Measurements from ENCODE around the gene PHLDB2.

Gene PHLDB2

DNA sequence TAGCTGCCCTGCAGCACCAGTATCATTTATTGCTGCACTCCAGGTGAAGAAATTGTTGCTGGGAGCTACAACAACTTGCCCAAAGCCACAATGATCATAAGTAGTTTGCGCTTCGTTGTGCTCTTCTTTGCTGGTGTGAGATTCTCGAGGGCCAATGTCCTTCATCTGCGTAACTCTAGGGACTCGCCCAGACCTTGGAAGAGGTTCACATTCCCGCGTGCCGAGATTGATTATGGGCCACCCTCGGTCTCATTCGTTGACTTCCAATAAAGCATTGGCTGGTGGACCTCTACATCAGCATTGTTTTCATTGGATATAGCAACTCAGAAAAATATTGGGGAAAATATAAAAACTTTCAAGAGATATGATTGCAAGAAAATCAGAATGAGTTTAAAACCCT lies 423 bp upstream of the PHLDB2 start:
- Histone ChIP-seq H3K36me3 (ENCODE audit: low read depth) (peaks cover 11% of the 10 kb centered on the region; the same call in 1 of the 2 replicates), H3K4me3 (ENCODE audit: severe bottlenecking) (peak overlapping the region; percentile 71), H3K9me3 (ENCODE audit: severe bottlenecking) (no peaks in the 10 kb centered on the region), H3K27ac (ENCODE audit: poor library complexity, severe bottlenecking) (peak overlapping the region; percentile 94), H3K4me1 (ENCODE audit: insufficient read depth, poor library complexity, severe bottlenecking) (peaks cover 33% of the 10 kb centered on the region), H3K27me3 (ENCODE audit: insufficient read depth, poor library complexity, severe bottlenecking) (no peaks in the 10 kb centered on the region)
- DNase-seq (ENCODE audit: low spot score) (no peak), ATAC-seq (ENCODE audit: low read depth) (no peak)
- TF ChIP-seq, protein P1, sequence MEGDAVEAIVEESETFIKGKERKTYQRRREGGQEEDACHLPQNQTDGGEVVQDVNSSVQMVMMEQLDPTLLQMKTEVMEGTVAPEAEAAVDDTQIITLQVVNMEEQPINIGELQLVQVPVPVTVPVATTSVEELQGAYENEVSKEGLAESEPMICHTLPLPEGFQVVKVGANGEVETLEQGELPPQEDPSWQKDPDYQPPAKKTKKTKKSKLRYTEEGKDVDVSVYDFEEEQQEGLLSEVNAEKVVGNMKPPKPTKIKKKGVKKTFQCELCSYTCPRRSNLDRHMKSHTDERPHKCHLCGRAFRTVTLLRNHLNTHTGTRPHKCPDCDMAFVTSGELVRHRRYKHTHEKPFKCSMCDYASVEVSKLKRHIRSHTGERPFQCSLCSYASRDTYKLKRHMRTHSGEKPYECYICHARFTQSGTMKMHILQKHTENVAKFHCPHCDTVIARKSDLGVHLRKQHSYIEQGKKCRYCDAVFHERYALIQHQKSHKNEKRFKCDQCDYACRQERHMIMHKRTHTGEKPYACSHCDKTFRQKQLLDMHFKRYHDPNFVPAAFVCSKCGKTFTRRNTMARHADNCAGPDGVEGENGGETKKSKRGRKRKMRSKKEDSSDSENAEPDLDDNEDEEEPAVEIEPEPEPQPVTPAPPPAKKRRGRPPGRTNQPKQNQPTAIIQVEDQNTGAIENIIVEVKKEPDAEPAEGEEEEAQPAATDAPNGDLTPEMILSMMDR (IDR thresholded peaks at IDR 0.05; ENCODE audit: poor library complexity, severe bottlenecking): no peak

DNA sequence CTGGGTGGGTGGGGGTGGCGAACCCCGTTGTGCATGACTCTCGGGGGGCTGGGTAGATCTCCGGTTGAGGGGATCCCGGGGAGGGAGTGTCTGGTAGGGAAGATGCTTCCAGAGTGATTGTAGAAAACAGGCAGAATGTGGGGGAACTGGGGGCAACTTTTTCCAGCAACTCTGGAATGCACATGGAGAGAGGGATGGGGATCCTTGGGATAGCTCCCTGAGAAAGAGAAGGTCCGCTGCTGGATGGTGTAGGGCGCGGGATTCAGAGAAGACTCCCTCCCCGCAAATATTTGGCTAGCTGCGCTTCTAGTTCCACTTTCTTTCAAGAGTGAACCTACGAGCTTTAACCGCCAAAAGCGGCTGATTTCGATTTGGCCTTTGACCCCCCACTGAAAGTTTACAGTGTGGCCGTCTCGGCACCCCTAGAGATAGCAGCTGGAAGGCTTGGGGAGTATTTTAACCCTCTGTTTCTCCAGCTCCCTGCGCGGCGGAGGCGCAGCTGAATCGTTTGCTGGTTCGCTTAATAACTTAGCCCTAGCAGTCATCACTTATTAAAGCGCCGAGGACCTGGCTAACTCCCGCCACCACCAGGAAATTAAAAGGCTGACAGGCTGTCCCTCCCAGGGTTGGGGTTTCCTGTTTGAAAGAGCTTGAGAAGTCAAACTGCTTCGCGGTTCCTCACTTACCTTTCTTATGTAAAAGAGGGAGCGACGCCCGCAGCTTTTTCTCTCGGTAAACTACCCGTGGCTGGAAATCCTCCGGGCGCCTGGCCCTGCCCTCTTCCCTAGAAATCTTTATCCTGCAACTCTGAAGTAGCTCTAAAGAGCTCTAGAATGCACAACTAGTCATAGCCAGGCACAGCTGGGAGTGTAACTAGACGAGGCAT lies 1.2 kb downstream of the PHLDB2 start:
- TF ChIP-seq, protein P1 (IDR thresholded peaks at IDR 0.05; ENCODE audit: poor library complexity, severe bottlenecking): peak; percentile 70
- ATAC-seq (ENCODE audit: low read depth) (peak; percentile 70), DNase-seq (ENCODE audit: low spot score) (peak; percentile 77)
- no peaks in the 10 kb centered on the region for H3K27me3 ChIP-seq (ENCODE audit: insufficient read depth, poor library complexity, severe bottlenecking)
- peak overlapping the region; percentile 71 for H3K4me3 ChIP-seq (ENCODE audit: severe bottlenecking)
- peak overlapping the region; percentile 94 for H3K27ac ChIP-seq (ENCODE audit: poor library complexity, severe bottlenecking)
- peaks cover 5% of the 10 kb centered on the region; the same call in 1 of the 2 replicates for H3K36me3 ChIP-seq (ENCODE audit: low read depth)
- H3K4me1 ChIP-seq (ENCODE audit: insufficient read depth, poor library complexity, severe bottlenecking): peaks cover 48% of the 10 kb centered on the region
- no peaks in the 10 kb centered on the region for H3K9me3 ChIP-seq (ENCODE audit: severe bottlenecking)

DNA sequence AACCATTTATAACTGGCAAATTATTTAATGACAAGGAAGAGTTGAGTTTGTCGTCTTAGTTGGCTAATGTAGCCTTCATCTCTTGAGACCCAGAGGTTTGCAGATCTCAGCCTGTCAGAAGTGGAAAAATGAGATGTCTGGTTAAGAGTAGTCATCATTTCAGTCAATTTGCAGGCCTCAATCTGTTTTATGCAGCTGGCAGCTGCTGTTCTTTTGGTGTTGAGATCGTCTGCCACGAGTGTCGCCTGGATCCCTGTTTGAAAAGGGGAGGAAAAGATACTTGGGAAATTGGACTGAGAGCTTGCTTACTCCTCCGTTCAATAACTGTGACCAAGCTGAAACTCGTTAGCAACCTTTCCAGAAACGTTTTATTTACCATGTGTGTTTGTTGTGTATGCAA lies 2.3 kb downstream of the PHLDB2 start:
- no peak for DNase-seq (ENCODE audit: low spot score)
- H3K27ac ChIP-seq (ENCODE audit: poor library complexity, severe bottlenecking): peak overlapping the region; percentile 94
- peaks cover 5% of the 10 kb centered on the region; the same call in 1 of the 2 replicates for H3K36me3 ChIP-seq (ENCODE audit: low read depth)

DNA sequence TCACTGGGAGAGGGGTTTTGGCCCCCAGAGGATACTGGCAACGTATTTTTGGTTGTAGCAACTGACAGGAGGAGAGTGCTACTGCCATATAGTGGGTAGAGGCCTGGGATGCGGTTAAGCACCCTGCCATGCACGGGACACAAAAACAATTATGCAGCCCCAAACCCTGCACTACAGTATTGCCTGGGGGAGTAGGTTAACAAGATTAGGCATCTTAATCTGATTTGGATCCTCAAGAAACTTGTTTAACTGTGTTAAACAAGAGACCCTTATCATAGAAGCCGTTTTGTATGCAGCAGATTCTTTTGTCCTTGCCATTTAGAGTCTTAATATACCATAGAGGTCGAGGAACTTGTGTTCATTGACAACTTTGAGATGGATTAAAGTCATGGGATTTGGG lies 3.4 kb downstream of the PHLDB2 start:
- Histone ChIP-seq H3K9me3 (ENCODE audit: severe bottlenecking) (no peaks in the 10 kb centered on the region), H3K4me3 (ENCODE audit: severe bottlenecking) (no peak overlapping the region), H3K27ac (ENCODE audit: poor library complexity, severe bottlenecking) (peak overlapping the region; percentile 94), H3K27me3 (ENCODE audit: insufficient read depth, poor library complexity, severe bottlenecking) (no peaks in the 10 kb centered on the region), H3K36me3 (ENCODE audit: low read depth) (peaks cover 9% of the 10 kb centered on the region), H3K4me1 (ENCODE audit: insufficient read depth, poor library complexity, severe bottlenecking) (peaks cover 54% of the 10 kb centered on the region)
- TF ChIP-seq, protein P1 (IDR thresholded peaks at IDR 0.05; ENCODE audit: poor library complexity, severe bottlenecking): no peak
- DNase-seq (ENCODE audit: low spot score) (no peak), ATAC-seq (ENCODE audit: low read depth) (no peak)

More for the DNA sequence above, 2.3 kb downstream of the PHLDB2 start:
- TF ChIP-seq, protein P1 (IDR thresholded peaks at IDR 0.05; ENCODE audit: poor library complexity, severe bottlenecking): no peak
- ATAC-seq (ENCODE audit: low read depth): no peak
- peak overlapping the region; percentile 71 for H3K4me3 ChIP-seq (ENCODE audit: severe bottlenecking)
- peaks cover 54% of the 10 kb centered on the region for H3K4me1 ChIP-seq (ENCODE audit: insufficient read depth, poor library complexity, severe bottlenecking)
- no peaks in the 10 kb centered on the region for H3K9me3 ChIP-seq (ENCODE audit: severe bottlenecking)
- no peaks in the 10 kb centered on the region for H3K27me3 ChIP-seq (ENCODE audit: insufficient read depth, poor library complexity, severe bottlenecking)

DNA sequence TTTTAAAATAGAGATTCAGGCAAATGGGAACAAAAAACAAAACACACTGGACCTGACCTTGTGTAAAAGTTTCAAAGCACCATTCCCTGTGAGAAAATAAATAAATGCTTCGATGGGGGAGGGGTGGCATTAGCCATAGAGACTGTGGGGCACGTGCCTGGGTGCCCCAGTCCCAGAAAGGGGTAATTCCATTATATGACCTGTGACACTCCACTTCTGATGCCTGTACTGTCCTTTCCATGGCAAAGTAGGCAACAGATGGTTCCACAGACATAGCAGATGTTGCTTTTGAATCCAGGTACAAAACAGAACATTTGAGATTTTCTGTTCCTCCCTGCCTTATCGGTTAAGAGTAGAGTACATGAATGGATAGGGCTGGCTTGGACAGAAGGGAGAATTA lies 3.9 kb downstream of the PHLDB2 start:
- no peak for ATAC-seq (ENCODE audit: low read depth)
- DNase-seq (ENCODE audit: low spot score): no peak
- peaks cover 15% of the 10 kb centered on the region for H3K36me3 ChIP-seq (ENCODE audit: low read depth)
- H3K9me3 ChIP-seq (ENCODE audit: severe bottlenecking): no peaks in the 10 kb centered on the region
- H3K4me3 ChIP-seq (ENCODE audit: severe bottlenecking): no peak overlapping the region
- peaks cover 54% of the 10 kb centered on the region for H3K4me1 ChIP-seq (ENCODE audit: insufficient read depth, poor library complexity, severe bottlenecking)
- H3K27ac ChIP-seq (ENCODE audit: poor library complexity, severe bottlenecking): peak overlapping the region; percentile 94
- TF ChIP-seq, protein P1 (IDR thresholded peaks at IDR 0.05; ENCODE audit: poor library complexity, severe bottlenecking): no peak
- no peaks in the 10 kb centered on the region for H3K27me3 ChIP-seq (ENCODE audit: insufficient read depth, poor library complexity, severe bottlenecking)

All from RWPE2 (cell line).